Upper lobe of left lung (tissue), 4 donors: ENCODE results near the gene WDPCP.

Experiments
- CTCF ChIP-seq, 6 experiments: fragments of 450-650 bp in 4 of 6; fragments of 200-600 bp in 2 of 6; sonication (generic) in 2 of 6; IDR thresholded peaks; one replicate each; pipeline ENCODE4 v1.5.1; 2016 to 2019; ENCODE audit warnings: antibody characterized with exemption in 6 of 6
- EP300 ChIP-seq, 4 donors: sonication (generic); formaldehyde crosslinking; IDR thresholded peaks; one replicate each; pipeline ENCODE4 v1.5.1; 2017; ENCODE audit warnings: antibody characterized with exemption in 4 of 4, control low read depth in 2 of 4
- POLR2A ChIP-seq, 4 donors: fragments of 450-650 bp; IDR thresholded peaks; one replicate each; pipeline ENCODE4 v1.5.1; 2016 to 2017; ENCODE audit warnings: antibody characterized with exemption in 4 of 4, mild to moderate bottlenecking in 2 of 4
- POLR2AphosphoS5 ChIP-seq, 2 donors: sonication (generic); formaldehyde crosslinking; IDR thresholded peaks; one replicate each; pipeline ENCODE4 v1.5.1; 2017; ENCODE audit warnings: antibody characterized with exemption in 2 of 2

DNA sequence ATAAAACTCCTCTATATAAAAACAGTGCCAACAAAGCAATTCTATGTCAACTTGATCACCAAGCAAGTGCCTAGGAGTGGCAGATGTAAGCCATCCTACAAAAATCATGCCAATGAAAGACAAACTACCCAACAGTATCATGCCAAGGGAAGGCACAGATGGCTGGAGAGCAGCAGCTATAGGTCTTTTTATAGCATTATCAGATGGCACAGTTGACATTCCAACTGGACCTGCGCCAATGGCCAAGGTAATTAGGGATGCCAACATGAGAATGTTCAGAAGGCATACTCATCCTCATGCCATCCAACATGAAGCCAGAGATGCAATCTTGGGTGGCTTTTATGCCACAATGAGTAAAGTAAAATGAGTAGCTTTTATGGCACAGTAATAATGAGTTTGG lies 300.3 kb downstream of the WDPCP start:
- TF ChIP-seq POLR2A (IDR thresholded peaks at IDR 0.05) (no peak), CTCF (IDR thresholded peaks at IDR 0.05) (no peak), EP300 (IDR thresholded peaks at IDR 0.05) (no peak), POLR2AphosphoS5 (IDR thresholded peaks at IDR 0.05) (no peak)
